GM12875 (cell line): ENCODE measurements around the gene MYOM3.

Source experiments
- H3K4me3 ChIP-seq: one replicate; pipeline ENCODE4 v1.5.1; 2011; ENCODE audit warnings: low read depth, low read length, control low read depth
- CTCF ChIP-seq: IDR thresholded peaks from 2 replicates; pipeline ENCODE4 v1.5.1; 2011; ENCODE audit warnings: low read depth, mild to moderate bottlenecking, control low read depth, inconsistent platforms, low read length, moderate library complexity, borderline replicate concordance; ENCODE audit not compliant: insufficient read depth

Gene MYOM3

DNA sequence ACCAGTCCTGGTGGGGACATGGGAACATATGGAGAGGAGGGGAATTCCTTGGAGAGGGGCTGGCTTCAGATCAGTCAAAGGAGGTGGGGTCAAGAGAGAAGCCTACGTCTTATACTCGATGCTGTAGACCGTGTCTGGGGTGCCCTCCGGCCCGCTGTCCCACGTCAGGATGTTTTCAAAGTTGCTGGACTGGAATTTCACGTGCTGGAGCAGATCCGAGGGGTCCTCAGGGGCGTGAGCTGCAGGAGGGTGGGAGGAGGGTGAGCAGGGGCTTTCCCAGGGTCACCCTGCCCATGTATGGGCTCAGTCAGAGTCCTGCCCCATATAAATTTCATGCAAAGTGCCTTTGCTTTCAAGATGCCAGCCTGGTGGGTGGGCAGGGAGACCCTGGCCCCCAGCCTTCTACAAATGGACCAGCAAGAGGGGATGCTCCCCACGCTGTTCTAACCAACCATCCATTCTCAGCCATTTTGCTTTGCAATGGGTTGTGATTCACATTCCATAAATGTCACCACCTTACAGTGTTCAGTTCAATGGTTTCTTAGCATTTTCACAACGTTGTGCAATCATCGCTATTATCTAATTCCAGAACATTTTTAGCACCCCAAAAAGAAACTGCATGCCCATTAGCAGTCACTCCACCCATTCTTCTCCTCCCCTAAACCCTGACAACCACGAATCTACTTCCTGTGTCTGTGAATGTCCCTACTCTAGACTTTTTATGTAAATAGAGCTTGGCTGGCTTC is 26.7 kb upstream of the MYOM3 start:
- no peak for TF ChIP-seq CTCF

GRCh38 chr1:24136956-24137539 is 25.1 kb upstream of the MYOM3 start:
- H3K4me3 ChIP-seq, result no peak overlapping the region
- no peak for TF ChIP-seq CTCF

More for the DNA sequence above, 26.7 kb upstream of the MYOM3 start:
- H3K4me3 ChIP-seq, result no peak overlapping the region

DNA sequence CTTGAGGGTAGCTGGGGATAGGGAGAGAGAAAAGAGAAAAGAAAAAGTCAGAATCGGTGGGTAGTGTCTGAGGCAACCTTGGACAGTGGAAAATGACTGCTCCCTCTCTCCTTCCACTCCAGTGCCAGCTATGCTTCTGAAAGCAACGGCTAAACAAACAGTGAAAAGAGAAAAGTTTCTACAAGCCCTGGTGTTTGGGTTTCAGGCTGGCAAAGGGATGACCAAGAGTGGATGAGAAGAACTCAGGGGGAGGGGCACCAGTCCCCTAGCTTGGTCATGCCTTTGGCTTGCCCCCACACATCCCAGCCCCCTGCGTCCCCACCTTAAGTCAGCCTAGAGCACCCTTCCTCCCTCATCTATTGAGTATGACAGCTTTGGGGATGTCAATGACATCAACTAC is 22.4 kb upstream of the MYOM3 start:
- H3K4me3 ChIP-seq, result no peak overlapping the region
- no peak for TF ChIP-seq CTCF

GRCh38 chr1:24133819-24134218 is 21.9 kb upstream of the MYOM3 start:
- no peak for TF ChIP-seq CTCF
- no peak overlapping the region for H3K4me3 ChIP-seq

GRCh38 chr1:24130385-24130784 is 18.4 kb upstream of the MYOM3 start:
- H3K4me3 ChIP-seq, result no peak overlapping the region
- TF ChIP-seq CTCF, result no peak

GRCh38 chr1:24127801-24128363 is 15.9 kb upstream of the MYOM3 start:
- no peak for TF ChIP-seq CTCF
- no peak overlapping the region for H3K4me3 ChIP-seq
